ENCODE data around the gene CDIPT.
"Not testable (repeated sequence)": the region's sequence is repeated elsewhere in the genome, so short reads cannot be mapped to it uniquely, and the experiment has no call there.

The CDIPT gene

DNA sequence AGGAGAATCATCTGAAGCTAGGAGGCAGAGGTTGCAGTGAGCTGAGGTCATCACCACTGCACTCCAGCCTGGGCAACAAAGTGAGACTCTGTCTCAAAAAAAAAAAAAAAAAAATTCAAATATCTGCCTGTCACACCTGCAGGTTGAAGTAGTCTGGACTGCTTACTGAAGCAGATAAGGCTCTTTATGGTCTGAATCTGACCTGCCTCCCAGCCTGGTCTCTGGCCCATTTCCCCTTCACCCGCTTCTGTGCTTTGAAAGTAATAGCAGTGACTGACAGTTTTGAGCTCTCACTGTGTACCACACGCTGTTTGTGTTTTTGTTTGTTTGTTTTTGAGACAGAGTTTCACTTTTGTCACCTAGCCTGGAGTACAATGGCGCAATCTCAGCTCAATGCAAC is 30.5 kb upstream of the CDIPT start:
- Histone ChIP-seq H3K4me1 (ENCODE audit: control insufficient read depth, insufficient read depth, low read length) (peaks cover 15% of the 10 kb centered on the region), H3K9me3 (ENCODE audit: control insufficient read depth, low read length) (no peaks in the 10 kb centered on the region), H3K36me3 (ENCODE audit: control insufficient read depth, insufficient read depth, low read length, severe bottlenecking) (no peaks in the 10 kb centered on the region), H3K4me3 (ENCODE audit: low read length) (no peak overlapping the region), H3K9ac (ENCODE audit: low read length) (no peak overlapping the region), H3K27me3 (replicated peaks; ENCODE audit: control insufficient read depth, insufficient read depth, low read length) (peaks cover 25% of the 10 kb centered on the region)
- no peak for DNase-seq (ENCODE audit: low read depth)

DNA sequence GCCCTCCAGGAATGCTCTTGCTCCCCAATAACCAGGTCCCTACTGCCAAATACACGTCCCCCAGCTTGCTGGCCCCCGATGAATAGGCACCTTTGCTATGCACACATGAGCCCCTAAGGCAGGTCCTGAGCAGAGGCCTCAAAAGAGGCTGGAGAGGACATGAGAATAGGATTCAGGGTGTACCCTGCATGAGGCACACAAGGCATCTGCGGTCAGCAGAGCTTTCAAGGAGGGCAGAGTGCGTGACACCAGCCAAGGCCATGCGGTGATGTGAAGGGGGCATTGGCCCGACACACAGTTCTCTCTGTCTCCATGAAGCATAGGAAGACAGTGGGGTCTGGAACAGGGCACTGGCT is 29.4 kb upstream of the CDIPT start:
- no peak for DNase-seq (ENCODE audit: low read depth)
- Histone ChIP-seq H3K9me3 (ENCODE audit: control insufficient read depth, low read length) (no peaks in the 10 kb centered on the region), H3K36me3 (ENCODE audit: control insufficient read depth, insufficient read depth, low read length, severe bottlenecking) (no peaks in the 10 kb centered on the region), H3K4me3 (ENCODE audit: low read length) (no peak overlapping the region), H3K4me1 (ENCODE audit: control insufficient read depth, insufficient read depth, low read length) (peaks cover 15% of the 10 kb centered on the region), H3K27me3 (replicated peaks; ENCODE audit: control insufficient read depth, insufficient read depth, low read length) (peaks cover 25% of the 10 kb centered on the region), H3K9ac (ENCODE audit: low read length) (no peak overlapping the region)

DNA sequence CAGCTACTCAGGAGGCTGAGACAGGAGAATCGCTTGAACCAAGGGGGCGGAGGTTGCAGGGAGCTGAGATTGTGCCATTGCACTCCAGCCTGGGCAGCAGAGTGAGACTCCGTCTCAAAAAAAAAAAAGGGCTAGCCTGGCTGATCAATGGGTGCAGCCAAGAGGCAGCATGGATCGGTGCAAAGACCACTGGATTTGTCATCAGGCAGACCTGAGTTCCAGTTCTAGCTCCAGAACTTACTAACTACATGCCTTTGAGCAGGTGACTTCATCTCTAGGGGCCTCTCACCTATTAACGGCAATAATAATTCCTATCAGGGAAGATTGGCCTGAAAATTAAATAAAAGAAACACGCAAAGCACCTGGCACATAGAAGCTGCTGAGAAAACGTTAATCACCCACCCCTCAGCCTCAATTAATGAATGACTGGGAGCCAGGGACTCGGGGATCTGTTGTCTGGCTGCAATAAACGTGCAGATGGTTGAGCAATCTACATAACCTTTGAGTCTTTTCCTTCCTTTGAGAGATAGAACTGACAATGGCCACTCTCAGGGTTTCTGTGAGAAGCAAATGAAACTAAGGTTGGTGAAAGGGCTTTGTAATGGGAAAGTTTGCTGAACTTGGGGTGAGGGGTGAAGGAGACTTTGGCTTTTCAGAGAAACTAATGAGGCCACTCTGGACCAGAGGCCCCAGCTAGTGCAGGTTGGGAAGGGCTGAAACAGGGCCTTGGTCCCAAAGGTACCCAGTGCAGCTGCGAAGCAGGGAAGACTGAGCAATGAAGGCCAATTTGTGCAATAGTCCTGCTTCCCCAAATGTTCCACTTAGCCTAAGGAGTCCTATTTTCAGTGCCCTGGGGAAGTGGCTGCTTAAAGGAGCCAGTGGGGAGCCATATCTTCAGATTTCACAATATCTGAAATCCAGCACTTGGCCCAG is 28.8 kb upstream of the CDIPT start:
- Histone ChIP-seq H3K9me3 (ENCODE audit: control insufficient read depth, low read length) (no peaks in the 10 kb centered on the region), H3K9ac (ENCODE audit: low read length) (no peak overlapping the region), H3K4me3 (ENCODE audit: low read length) (no peak overlapping the region), H3K27me3 (replicated peaks; ENCODE audit: control insufficient read depth, insufficient read depth, low read length) (peaks cover 22% of the 10 kb centered on the region), H3K36me3 (ENCODE audit: control insufficient read depth, insufficient read depth, low read length, severe bottlenecking) (no peaks in the 10 kb centered on the region), H3K4me1 (ENCODE audit: control insufficient read depth, insufficient read depth, low read length) (peaks cover 15% of the 10 kb centered on the region)
- DNase-seq (ENCODE audit: low read depth), result no peak

- H3K4me1 ChIP-seq (ENCODE audit: control insufficient read depth, insufficient read depth, low read length), result peaks cover 15% of the 10 kb centered on the region
- H3K27me3 ChIP-seq (replicated peaks; ENCODE audit: control insufficient read depth, insufficient read depth, low read length), result peaks cover 15% of the 10 kb centered on the region
- H3K36me3 ChIP-seq (ENCODE audit: control insufficient read depth, insufficient read depth, low read length, severe bottlenecking); H3K9ac ChIP-seq (ENCODE audit: low read length); H3K4me3 ChIP-seq (ENCODE audit: low read length); H3K9me3 ChIP-seq (ENCODE audit: control insufficient read depth, low read length); DNase-seq (ENCODE audit: low read depth): not testable (repeated sequence)
These were observed 26.3 kb upstream of the CDIPT start for GRCh38 chr16:29889372-29889771.

GRCh38 chr16:29883987-29884386 is 21.0 kb upstream of the CDIPT start:
- no peak for DNase-seq (ENCODE audit: low read depth)
- H3K4me1 ChIP-seq (ENCODE audit: control insufficient read depth, insufficient read depth, low read length), result no peaks in the 10 kb centered on the region
- no peak overlapping the region for H3K4me3 ChIP-seq (ENCODE audit: low read length)
- H3K27me3 ChIP-seq (replicated peaks; ENCODE audit: control insufficient read depth, insufficient read depth, low read length), result peaks cover 18% of the 10 kb centered on the region
- no peak overlapping the region for H3K9ac ChIP-seq (ENCODE audit: low read length)
- no peaks in the 10 kb centered on the region for H3K36me3 ChIP-seq (ENCODE audit: control insufficient read depth, insufficient read depth, low read length, severe bottlenecking)
- H3K9me3 ChIP-seq (ENCODE audit: control insufficient read depth, low read length), result no peaks in the 10 kb centered on the region

DNA sequence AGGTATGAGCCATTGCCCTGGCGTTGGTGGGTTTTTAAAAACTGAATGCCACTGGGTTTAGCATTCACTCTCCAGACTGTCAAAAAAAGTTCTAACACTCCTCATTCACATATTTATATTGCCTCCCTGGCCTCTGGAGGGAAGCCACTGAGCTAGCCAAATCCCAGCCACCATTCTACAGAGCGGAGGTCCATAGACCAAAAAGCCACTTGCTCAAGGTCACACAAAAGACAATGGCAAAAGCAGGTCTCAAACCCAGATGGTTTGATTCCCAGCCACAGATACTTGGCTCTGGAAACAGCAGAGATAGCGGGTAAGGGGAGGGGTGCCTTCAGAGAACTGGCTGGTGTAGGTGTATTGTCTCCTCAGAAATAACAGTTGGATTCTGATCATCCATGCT is 18.0 kb upstream of the CDIPT start:
- Histone ChIP-seq H3K4me3 (ENCODE audit: low read length) (no peak overlapping the region), H3K27me3 (replicated peaks; ENCODE audit: control insufficient read depth, insufficient read depth, low read length) (peaks cover 22% of the 10 kb centered on the region), H3K36me3 (ENCODE audit: control insufficient read depth, insufficient read depth, low read length, severe bottlenecking) (no peaks in the 10 kb centered on the region), H3K9ac (ENCODE audit: low read length) (no peak overlapping the region), H3K9me3 (ENCODE audit: control insufficient read depth, low read length) (peaks cover 4% of the 10 kb centered on the region), H3K4me1 (ENCODE audit: control insufficient read depth, insufficient read depth, low read length) (no peaks in the 10 kb centered on the region)
- no peak for DNase-seq (ENCODE audit: low read depth)

DNA sequence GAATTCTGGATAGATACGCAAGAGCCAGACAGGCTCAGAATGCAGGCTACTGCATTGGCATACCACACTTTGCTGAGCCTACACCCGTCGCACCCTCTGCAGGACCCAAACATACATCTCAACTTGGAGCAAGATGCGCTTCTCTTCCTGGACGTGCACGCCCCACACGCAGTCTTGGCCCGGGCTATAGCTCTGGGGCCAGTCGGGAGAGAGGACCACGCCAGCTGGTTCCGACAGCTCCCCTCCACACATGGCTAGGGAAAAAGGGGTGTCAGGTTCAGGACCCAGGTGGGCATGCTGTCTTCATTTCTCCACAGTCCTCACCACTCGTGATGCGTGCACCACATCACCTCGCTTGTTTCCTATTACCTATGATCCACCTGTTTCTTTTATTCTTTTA is 15.1 kb upstream of the CDIPT start:
- no peaks in the 10 kb centered on the region for H3K36me3 ChIP-seq (ENCODE audit: control insufficient read depth, insufficient read depth, low read length, severe bottlenecking)

GRCh38 chr16:29877266-29877961 is 14.4 kb upstream of the CDIPT start:
- H3K4me1 ChIP-seq (ENCODE audit: control insufficient read depth, insufficient read depth, low read length), result no peaks in the 10 kb centered on the region
- DNase-seq (ENCODE audit: low read depth), result no peak
- no peak overlapping the region for H3K9ac ChIP-seq (ENCODE audit: low read length)
- no peak overlapping the region for H3K4me3 ChIP-seq (ENCODE audit: low read length)
- peaks cover 4% of the 10 kb centered on the region for H3K9me3 ChIP-seq (ENCODE audit: control insufficient read depth, low read length)
- peaks cover 32% of the 10 kb centered on the region for H3K27me3 ChIP-seq (replicated peaks; ENCODE audit: control insufficient read depth, insufficient read depth, low read length)
- no peaks in the 10 kb centered on the region for H3K36me3 ChIP-seq (ENCODE audit: control insufficient read depth, insufficient read depth, low read length, severe bottlenecking)

More for the DNA sequence above, 15.1 kb upstream of the CDIPT start:
- Histone ChIP-seq H3K27me3 (replicated peaks; ENCODE audit: control insufficient read depth, insufficient read depth, low read length) (peaks cover 32% of the 10 kb centered on the region), H3K4me1 (ENCODE audit: control insufficient read depth, insufficient read depth, low read length) (no peaks in the 10 kb centered on the region), H3K4me3 (ENCODE audit: low read length) (no peak overlapping the region), H3K9me3 (ENCODE audit: control insufficient read depth, low read length) (peaks cover 4% of the 10 kb centered on the region), H3K9ac (ENCODE audit: low read length) (no peak overlapping the region)
- no peak for DNase-seq (ENCODE audit: low read depth)

GRCh38 chr16:29876594-29877249 is 13.7 kb upstream of the CDIPT start:
- Histone ChIP-seq H3K36me3 (ENCODE audit: control insufficient read depth, insufficient read depth, low read length, severe bottlenecking) (no peaks in the 10 kb centered on the region), H3K9ac (ENCODE audit: low read length) (no peak overlapping the region), H3K27me3 (replicated peaks; ENCODE audit: control insufficient read depth, insufficient read depth, low read length) (peaks cover 32% of the 10 kb centered on the region), H3K9me3 (ENCODE audit: control insufficient read depth, low read length) (peaks cover 4% of the 10 kb centered on the region), H3K4me3 (ENCODE audit: low read length) (no peak overlapping the region), H3K4me1 (ENCODE audit: control insufficient read depth, insufficient read depth, low read length) (no peaks in the 10 kb centered on the region)
- DNase-seq (ENCODE audit: low read depth), result no peak

GRCh38 chr16:29876217-29876593 is 13.2 kb upstream of the CDIPT start:
- no peak for DNase-seq (ENCODE audit: low read depth)
- Histone ChIP-seq H3K27me3 (replicated peaks; ENCODE audit: control insufficient read depth, insufficient read depth, low read length) (peaks cover 32% of the 10 kb centered on the region), H3K9ac (ENCODE audit: low read length) (no peak overlapping the region), H3K9me3 (ENCODE audit: control insufficient read depth, low read length) (peaks cover 4% of the 10 kb centered on the region), H3K36me3 (ENCODE audit: control insufficient read depth, insufficient read depth, low read length, severe bottlenecking) (no peaks in the 10 kb centered on the region), H3K4me3 (ENCODE audit: low read length) (no peak overlapping the region), H3K4me1 (ENCODE audit: control insufficient read depth, insufficient read depth, low read length) (no peaks in the 10 kb centered on the region)

DNA sequence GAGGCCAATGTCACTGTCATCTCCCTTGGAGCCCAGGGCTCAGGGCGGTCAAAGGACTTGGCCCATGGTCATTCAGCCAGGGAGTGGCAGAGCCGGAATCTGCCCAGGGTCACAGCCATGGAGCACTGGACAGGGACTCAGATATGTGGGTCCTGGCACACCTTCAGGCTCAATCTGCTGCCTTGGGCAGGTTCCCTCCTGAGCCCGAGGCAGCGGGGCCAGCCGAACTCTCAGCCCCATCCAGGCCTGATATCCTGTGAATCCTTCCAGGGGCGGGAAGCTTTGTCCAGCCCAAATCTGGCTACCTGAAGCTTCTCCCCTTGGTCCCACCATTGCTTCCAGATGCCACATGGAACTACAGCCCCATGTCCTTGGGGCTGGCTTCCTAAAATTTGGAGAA is 12.2 kb upstream of the CDIPT start:
- no peaks in the 10 kb centered on the region for H3K36me3 ChIP-seq (ENCODE audit: control insufficient read depth, insufficient read depth, low read length, severe bottlenecking)
- no peak overlapping the region for H3K4me3 ChIP-seq (ENCODE audit: low read length)
- H3K9me3 ChIP-seq (ENCODE audit: control insufficient read depth, low read length), result peaks cover 4% of the 10 kb centered on the region
- DNase-seq (ENCODE audit: low read depth), result no peak
- H3K4me1 ChIP-seq (ENCODE audit: control insufficient read depth, insufficient read depth, low read length), result no peaks in the 10 kb centered on the region
- H3K27me3 ChIP-seq (replicated peaks; ENCODE audit: control insufficient read depth, insufficient read depth, low read length), result peaks cover 32% of the 10 kb centered on the region
- H3K9ac ChIP-seq (ENCODE audit: low read length), result no peak overlapping the region

Data from adipocyte (in vitro differentiated cells).